SKM-1 treated with dmso at 0.1 percent for 144 hours (cell line): ENCODE data around the gene EOLA1.
"Not testable (repeated sequence)": the region's sequence is repeated elsewhere in the genome, so short reads cannot be mapped to it uniquely, and the experiment has no call there.

Source experiments
- DNase-seq: peaks from one replicate; lab custom pipeline; 2025; ENCODE audit not compliant: unreplicated experiment; lab: John Stamatoyannopoulos, UW

The EOLA1 gene

DNA sequence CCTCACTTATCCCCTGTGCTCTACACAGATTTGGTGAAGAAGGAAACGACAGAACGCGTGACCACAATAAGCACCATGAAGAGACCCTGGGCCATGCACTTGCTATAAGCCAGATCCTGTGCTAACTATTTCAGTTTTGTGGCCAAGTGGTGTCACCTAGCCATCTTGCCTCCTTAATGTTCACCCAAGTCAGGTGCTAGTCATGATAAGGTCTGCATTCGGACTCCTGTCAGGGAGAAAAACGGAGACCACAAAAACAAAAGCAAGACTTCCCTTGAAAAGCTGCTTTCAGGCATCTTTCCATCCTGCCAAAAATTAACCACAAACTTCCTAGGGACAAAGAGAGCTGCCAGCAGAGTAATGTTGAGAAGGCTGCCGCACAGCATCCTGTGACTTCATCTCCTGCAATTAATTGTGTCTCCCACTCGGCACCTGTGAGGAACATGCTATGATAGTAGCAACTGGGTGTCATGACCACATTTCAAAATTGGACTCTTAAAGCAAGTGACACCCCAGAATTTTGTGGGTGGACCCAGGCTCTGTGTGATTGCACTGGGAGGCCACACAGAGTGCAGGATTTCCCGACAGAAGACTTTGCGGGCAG is 26.9 kb upstream of the EOLA1 start:
- no peak for DNase-seq

DNA sequence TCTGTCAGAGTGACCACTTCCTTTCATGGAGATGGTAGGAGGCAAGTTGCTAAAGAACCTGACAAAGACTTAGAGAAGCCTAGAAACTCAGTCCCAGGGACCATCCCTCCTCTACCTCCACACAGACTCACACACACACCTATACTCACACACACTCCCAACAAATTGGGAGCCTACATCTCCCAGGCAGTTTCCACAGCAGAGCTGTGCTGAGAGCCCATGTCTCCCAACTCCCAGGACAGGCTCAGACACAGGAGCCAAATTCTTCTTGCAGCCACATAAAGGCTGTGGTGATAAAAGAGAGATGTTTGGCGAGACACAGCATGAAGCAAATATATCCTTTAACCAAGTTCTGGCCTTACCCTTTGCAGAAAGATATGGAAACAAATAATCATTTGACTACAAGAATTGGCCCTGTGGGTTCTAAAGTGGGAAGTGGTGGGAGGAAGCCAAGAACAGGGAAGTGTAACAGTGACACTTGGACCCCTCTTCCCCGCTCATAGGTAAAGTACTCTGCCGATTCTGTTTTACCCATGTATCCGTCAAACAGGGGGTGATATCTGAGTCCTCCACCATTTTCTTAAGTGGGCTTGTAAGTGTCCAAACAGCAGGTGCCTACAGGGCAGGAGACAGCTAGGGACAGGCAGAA is 24.7 kb upstream of the EOLA1 start:
- peak; percentile 7 for DNase-seq

- DNase-seq, result no peak
Observed at GRCh38 chrX:149516604-149517003, 24.2 kb upstream of the EOLA1 start.

DNA sequence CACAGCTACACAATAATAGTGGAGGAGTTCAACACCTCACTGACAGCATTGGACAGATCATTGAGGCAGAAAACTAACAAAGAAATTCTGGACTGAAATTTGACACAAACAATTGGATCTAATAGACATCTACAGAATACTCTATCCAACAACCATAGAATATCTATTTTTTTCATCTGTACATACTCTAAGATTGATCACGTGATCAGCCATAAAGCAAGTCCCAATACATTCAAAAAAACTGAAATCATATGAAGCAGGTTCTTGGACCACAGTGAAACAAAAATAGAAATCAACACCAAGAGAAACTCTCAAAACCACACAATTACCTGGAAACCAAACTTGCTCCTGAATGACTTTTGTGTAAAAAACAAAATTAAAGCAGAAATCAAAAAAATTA is 23.5 kb upstream of the EOLA1 start:
- DNase-seq, result no peak

- no peak for DNase-seq
Observed at GRCh38 chrX:149518236-149518635, 22.6 kb upstream of the EOLA1 start.

GRCh38 chrX:149520636-149521277 is 20.1 kb upstream of the EOLA1 start:
- DNase-seq, result not testable (repeated sequence)

GRCh38 chrX:149521438-149521837 is 19.4 kb upstream of the EOLA1 start:
- no peak for DNase-seq

GRCh38 chrX:149522916-149523315 is 17.9 kb upstream of the EOLA1 start:
- no peak for DNase-seq

- DNase-seq, result peak; percentile 22
Observed at GRCh38 chrX:149525389-149525788, 15.4 kb upstream of the EOLA1 start.

- not testable (repeated sequence) for DNase-seq
Observed at GRCh38 chrX:149525903-149526302, 14.9 kb upstream of the EOLA1 start.

DNA sequence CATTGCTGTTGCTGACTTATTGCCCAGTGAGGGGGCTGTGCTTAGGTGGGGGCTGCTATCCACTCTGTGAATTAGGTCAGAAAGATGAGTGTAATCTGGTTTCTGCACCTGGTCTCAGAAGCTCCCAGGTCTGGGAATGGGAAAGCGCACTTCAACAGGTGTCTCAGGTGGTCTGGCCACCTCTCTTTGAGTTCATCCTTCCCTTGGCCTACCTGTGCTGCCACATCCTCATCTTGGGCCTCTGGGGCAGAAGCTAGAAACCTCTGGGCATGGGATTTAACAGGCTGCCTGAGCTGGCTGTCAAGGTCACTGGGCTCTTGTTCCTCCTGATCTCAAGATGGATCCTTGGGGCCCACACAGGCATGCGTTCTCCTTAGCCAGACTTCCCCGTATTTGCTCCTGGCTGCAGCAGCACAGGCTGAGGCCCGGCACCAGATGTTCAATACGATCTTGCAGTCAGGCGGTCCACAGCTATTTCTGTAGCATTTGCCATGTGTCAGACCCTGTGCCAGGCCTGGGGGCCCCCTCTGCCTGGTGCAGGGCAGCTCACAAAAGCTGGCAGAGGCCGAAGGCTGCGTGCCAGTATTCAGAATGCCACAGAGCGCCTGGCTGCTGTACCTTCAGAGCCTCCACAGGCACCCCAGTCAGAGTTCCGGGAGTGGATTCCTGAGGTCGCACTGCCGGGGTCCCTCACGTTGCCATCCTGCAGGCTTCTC is 14.3 kb upstream of the EOLA1 start:
- DNase-seq, result not testable (repeated sequence)

DNA sequence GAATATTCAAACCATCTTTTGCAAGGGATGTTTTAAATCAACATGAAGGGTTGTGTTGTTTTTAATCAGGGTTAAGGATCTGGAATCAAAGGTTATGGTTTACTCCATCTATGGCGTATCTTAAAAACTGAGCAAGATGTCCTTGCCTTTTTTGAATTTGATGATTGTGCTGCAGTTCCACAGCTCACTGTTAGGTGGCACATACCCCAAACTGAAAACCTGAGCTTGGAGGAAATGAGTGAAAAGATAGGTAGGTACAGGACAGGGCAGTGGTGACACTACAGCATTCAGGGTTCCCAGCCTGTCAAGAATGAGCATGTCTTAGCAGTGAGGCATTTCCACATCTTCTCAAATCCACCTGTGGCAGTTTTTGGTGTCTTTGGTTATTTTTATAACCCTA is 13.1 kb upstream of the EOLA1 start:
- DNase-seq, result no peak

DNA sequence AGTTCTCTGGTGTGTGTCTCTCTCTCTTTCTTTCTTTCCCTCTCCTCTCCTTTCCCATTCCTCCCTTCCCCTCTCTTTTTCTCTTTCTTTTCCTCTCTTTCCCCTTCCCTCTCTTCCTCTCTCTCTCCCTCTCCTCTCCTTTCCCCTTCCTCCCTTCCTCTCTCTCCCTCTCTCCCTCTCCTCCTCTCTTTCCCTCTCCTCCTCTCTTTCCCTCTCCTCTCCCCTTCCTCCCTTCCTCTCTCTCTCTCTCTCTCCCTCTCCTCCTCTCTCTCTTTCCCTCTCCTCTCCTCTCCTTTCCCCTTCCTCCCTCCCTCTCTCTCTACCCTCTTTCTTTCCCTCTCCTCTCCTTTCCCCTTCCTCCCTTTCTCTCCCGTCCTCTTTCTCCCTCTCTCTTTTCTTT is 12.4 kb upstream of the EOLA1 start:
- no peak for DNase-seq

DNA sequence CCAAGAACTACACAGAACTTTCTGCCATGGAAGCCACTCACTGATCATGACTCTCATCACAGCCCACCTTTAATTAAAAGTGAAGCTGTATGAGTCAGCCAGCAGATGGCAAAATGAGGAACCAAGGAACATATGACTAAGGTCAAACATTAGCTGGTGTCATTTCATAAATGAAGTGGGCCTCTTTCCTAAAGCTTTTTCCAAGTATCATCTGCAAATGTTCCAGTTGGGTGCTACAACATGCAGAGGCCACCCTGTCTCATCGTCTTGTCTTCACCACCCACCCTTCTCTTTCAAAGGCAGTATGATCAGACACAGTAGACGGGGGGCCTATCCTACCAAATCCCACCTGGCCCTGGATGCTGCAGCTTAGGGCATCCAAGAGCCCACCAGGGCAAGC is 9.2 kb upstream of the EOLA1 start:
- peak; percentile 13 for DNase-seq

DNA sequence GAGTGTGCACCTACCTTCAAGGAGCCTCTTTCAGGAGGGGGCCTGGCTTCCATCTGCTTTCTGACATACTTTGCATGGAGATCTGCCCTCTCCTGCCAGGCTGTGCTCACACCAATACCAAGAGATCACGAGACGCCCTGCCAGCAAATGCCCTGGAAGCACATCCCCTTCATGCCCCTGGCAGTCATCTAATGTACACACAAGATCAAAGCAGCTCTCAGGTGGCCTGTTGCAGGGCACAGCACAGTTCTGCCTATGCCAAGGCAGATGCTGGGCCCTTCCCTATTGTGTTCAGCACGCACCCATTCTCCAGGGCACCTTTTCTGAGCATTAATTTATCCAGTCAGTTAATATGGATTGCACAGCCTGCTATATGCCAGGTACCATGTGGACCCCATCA is 7.9 kb upstream of the EOLA1 start:
- DNase-seq, result not testable (repeated sequence)

DNA sequence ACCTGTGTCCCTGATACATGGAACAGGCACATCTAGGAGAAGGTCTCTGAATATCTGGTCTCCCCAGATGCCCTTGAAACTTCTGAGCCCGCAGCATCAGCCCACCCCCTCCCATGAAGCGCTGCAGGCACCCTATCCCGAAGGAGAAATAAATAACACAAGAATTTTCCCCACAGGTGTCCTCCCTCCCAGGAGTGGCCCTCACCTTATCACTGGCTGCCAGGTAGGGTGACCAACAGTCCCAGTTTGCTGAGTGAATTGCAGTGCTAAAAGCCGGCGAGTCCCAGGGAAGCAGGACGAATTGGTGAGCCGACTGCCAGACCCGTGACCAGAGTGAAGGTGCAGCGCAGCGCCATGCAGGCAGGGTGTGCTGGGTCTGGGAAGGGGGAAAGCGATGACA is 6.8 kb upstream of the EOLA1 start:
- not testable (repeated sequence) for DNase-seq

DNA sequence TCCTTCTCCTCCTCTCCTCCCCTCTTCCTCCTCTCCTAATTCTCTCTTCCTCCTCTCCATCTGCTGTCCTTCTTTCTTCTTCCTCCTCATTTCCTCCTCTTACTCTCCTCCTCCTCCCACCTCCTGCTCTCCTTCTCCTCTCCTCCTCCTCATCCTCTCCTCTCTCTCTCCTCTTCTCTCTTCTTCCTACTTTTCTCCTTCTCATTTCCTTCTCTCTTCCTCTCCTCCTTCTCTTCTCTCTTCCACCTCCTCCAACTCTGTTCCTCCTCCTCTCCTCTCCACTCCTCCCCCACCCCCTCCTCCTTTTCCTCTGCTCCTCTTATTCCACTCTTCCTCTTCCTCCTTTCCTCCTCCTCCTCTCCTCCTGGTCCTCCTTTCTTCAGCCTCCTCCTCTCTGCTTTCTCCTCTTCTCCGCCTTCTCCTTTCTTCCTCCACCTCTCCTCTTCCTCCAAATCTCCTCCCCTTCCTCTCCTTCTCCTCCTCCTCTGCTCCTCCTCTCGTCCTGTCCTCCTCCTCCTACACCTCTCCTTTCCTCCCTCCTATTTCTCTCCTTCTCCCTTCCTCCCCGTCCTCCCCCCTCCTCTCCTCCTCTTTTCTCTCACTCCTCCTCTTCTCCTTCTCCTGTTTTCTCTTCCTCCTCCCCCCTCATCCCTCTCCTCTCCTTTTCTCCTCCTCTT is 5.7 kb upstream of the EOLA1 start:
- not testable (repeated sequence) for DNase-seq

DNA sequence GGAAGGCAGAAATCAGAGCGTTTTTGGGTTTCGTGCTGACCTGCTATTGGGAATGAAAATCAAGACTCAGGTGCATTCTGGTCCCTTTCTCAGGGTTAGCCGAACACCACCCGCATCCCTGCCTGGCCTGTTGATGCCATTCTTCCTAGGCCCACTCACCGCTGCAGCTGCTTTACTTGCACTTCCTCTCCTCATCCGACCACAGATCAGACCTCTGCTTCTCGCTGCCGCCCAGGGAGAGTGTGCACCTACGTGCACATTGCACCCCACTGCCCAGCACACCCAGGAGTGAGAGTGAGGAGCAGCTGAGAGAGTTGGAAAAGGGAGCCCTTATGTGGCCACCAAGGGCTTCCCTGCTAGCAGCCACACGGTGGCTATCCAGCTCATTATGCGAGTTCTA is 3.3 kb upstream of the EOLA1 start:
- not testable (repeated sequence) for DNase-seq

DNA sequence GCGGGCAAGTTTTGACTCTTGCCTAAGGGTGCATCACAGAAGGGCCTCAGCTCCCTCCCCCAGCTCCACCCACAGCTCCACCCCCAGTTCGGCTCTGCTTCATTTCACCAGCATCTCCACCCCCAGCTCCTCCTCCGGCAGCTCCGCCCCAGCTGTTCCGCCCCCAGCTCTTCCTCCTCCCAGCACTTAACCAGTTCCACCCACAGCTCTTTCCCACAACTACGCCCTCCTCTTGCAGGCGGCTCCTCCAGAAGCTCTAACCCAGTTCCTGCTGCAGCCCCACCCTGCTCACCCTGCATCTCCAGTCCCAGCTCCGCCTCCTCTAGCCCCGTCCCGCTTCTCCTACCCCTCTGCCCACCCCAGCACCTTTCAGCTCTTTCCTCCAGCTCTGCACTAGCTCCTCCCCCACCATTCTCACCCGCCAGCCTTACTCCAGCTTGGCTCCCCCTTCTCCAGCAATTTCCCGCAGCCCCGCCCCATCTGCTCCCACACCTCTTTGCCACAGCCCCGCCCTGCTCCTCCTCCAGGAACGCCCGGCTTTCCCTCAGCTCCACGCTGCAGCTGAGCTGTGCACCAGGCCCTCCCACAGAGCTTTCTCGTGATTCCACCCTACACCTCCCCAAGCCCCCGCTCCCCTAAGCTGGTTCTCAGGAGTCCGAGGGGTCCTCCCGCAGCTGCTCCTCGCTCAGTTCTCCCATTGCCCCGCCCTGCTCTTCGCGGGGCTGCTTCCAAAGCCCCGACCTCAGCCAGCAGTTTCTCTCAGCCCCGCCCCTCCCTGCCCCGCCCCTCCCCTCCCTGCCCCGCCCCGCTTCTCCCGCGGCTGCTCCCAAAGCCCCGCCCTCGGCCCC is 1.3 kb upstream of the EOLA1 start:
- peak; percentile 86 for DNase-seq

DNA sequence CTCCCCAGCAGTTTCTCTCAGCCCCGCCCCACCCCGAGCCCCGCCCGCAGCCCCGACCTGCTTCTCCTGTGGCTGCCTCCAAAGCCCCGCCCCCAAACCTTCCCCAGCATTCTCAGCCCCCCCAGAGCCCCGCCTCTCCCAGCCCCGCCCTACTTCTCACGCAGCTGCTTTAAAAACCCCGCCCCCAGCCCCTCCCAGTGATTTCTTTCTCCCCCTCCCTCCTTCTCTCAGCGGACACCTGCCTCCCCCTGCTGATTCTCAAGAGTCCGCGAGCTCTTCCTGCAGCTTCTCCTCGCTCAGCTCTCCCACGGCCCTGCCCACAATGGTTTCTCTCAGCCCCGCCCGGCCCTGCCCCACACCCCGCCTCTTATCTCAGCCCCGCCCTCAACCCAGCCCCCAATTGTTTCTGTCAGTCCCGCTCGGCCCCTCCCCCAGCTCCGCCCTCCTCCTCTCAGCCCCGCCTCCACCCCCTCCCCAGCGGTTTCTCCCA is 636 bp upstream of the EOLA1 start:
- DNase-seq, result peak; percentile 52
